Pons (tissue), 1 donor: ENCODE data around the gene LARP1B.
"Not testable (repeated sequence)": the region's sequence is repeated elsewhere in the genome, so short reads cannot be mapped to it uniquely, and the experiment has no call there.

Experiments used
- DNase-seq: peaks from one replicate; pipeline ENCODE4 v3.0.0-alpha.2; 2016; ENCODE audit warnings: low spot score

The LARP1B gene

GRCh38 chr4:128135391-128135790 is 74.3 kb downstream of the LARP1B start:
- no peak for DNase-seq

DNA sequence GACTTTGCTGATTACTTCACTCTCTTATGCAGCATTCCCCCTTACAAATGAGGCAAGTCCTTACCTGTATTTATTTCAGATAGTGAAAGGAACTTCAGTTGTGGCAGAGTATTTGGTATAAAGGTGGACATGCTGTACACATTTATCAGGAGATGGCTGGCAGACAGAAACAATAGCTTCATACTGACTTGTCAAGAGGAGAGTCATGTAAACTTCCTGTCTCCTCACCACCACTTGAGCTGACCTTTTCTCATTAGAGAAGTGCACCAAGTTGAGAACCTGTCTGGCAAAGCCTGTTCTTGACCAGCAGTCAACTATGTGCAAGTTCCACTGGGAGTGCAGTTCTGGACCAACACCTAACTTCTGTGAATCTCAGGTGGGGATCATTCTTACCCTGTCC is 80.8 kb downstream of the LARP1B start:
- DNase-seq: no peak

GRCh38 chr4:128145727-128146126 is 84.6 kb downstream of the LARP1B start:
- no peak for DNase-seq

GRCh38 chr4:128153800-128154199 is 92.7 kb downstream of the LARP1B start:
- no peak for DNase-seq

- DNase-seq: no peak
Observed at GRCh38 chr4:128155231-128155855, 94.2 kb downstream of the LARP1B start.

GRCh38 chr4:128155874-128156456 is 94.9 kb downstream of the LARP1B start:
- peak; percentile 16 for DNase-seq

- DNase-seq: not testable (repeated sequence)
Observed at GRCh38 chr4:128156472-128156871, 95.4 kb downstream of the LARP1B start.

DNA sequence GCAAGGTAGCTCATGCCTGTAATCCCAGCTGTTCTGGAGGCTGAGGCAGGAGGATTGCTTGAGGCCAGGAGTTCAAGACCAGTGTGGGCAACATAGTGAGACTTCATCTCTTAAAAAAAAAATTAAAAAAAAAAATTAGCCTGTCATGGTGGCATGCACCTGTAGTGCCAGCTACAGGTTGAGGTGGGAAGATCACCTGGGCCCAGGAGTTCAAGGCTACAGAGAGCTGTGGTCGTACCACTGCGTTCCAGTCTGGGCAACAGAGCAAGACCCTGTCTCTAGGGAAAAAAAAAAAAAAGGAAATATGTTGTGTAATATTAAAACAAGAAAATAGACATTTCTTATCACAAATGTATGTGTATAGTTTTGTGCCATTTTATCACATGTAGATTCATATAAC is 97.8 kb downstream of the LARP1B start:
- DNase-seq: no peak

DNA sequence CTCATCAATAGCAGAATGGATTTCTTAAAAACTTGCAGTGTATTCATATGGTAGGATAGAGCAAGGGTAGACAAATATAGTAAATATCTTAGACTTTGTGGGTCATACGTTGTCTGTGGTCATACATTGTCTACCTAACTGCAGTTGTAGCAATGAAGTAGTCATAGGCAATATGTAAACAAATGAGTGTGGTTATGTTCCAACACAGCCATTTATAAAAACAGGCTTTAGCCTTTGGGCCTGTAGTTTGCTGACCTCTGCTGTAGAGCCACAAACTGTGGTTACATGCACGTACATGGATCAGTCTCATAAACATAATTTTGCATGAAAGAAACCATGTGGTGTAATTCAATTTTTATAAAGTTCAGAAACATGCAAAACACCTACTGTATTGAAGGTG is 98.9 kb downstream of the LARP1B start:
- DNase-seq: no peak

DNA sequence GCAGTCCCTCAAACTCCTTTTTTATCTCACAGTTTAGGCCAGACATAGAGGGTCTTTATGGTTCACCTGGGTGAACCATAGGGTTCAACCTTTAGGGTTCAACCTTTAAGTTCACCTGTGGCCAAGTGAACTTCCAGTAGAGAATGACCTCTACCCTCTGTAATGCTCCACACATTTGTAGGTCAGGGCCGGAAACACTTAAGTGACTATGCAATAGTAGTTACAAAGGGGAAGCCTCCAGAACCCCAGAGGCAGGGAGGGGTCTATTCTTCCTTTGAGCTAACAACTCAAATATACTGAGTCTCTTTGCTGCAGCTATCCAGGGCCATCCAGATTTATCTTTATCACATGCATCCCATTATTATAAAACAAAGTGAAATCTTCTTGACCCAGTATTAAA is 100.0 kb downstream of the LARP1B start:
- no peak for DNase-seq

- no peak for DNase-seq
Observed at GRCh38 chr4:128162434-128162833, 101.3 kb downstream of the LARP1B start.

- no peak for DNase-seq
Observed at GRCh38 chr4:128163177-128164117, 102.3 kb downstream of the LARP1B start.

DNA sequence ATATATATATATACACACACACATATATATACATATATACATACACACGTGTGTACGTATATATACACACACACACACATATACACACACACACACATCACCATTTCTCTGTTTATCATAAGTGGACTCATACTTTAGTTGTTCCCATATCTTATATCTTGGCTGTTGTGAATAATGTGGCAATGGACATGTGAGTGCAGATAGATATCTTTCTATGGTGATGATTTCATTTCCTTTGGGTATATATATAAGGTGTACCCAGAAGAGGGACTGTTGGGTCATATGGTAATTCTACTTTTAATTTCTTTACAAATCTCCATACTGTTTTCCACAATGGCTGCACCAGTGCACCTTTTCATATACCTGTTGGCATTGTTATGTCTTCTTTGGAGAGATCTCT is 105.9 kb downstream of the LARP1B start:
- no peak for DNase-seq

DNA sequence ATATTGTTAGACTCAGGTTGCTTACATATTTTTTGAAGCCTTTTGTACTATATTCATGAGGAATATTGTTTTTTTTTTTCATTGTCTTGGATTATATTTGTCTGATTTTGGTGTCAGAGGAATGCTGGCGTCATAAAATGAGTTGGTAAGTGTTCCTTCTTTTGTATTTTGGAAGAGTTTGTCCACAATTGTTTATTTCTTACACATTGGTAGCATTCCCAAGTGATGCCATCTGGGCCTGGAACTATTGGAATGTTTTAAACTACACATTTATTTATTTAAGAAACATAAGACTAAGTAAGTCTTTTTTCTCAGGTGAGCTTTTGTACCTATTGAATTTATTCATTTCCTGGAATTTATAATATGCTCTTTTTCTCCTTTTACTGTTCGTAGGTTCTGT is 107.6 kb downstream of the LARP1B start:
- DNase-seq: no peak

DNA sequence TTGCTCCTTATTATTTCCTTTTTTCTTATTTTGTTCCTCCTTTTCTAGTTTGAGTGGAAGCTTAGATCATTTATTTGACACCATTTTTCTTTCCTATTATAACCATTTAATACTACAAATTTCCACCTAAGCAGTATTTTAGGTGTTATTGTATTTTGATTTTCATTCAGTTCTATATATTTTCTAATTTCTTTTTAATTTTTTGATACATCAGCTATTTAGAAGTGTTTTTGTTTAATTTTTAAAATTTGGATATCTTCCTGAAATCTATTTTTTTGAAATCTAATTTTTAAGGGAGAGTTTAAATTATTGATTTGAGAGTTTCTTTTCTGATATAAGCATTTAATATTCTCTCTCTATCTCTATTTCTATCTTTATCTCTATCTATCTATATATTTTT is 108.1 kb downstream of the LARP1B start:
- no peak for DNase-seq

DNA sequence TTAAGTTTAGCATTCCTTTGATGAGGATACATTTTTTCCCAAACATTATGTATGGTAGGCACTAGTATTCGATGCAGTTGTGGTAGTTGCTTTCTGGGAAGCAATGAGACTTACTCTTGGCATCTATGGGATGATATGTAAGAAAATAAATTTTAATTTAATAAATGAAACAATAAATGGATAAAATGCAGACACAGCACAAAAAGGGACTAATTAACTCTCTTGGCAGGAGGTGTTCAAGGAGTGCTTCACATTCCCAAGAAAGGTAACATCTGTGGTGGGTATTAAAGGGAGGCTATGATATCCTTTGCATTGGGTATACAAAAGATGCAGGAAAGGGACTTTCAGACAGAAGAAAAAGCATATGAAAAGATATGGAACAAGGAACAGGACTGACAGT is 115.5 kb downstream of the LARP1B start:
- no peak for DNase-seq

DNA sequence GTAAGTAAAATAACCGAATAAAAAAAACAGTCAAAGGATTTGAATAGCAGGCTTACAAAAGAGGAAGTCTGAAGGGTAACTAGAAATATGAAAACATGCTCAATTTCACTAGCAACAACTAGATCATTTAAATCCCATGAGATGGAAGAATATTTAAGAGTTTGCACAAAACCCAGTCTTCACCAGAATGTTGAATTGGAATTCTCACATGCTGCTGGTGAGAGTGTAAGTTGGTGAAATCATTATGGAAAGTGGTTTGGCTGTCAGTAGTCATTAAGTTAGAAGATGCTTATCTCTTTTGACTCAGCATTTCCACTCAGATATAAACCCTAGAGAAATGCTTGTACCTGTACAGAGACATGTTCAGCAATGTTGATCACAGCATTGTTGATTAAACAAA is 116.4 kb downstream of the LARP1B start:
- DNase-seq: no peak

DNA sequence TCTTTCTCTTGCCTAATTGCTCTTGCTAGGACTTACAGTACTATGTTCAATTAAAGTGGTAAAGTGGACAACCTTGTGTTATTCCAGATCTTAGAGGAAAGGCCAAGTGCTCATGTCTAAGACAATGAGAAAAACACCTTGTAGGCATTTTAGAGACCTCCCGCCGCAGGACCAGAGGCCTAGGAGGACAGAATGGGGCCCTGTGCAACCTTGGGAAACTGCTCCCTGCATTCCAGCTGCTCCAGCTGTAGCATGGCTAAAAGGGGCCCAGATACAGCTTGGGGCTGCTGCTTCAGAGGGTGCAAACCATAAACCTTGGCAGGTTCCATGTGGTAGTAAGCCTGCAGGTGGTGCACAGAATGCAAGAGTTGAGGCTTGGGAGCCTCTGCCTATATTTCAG is 125.5 kb downstream of the LARP1B start:
- no peak for DNase-seq

GRCh38 chr4:128191115-128191781 is 130.1 kb downstream of the LARP1B start:
- peak; percentile 67 for DNase-seq

DNA sequence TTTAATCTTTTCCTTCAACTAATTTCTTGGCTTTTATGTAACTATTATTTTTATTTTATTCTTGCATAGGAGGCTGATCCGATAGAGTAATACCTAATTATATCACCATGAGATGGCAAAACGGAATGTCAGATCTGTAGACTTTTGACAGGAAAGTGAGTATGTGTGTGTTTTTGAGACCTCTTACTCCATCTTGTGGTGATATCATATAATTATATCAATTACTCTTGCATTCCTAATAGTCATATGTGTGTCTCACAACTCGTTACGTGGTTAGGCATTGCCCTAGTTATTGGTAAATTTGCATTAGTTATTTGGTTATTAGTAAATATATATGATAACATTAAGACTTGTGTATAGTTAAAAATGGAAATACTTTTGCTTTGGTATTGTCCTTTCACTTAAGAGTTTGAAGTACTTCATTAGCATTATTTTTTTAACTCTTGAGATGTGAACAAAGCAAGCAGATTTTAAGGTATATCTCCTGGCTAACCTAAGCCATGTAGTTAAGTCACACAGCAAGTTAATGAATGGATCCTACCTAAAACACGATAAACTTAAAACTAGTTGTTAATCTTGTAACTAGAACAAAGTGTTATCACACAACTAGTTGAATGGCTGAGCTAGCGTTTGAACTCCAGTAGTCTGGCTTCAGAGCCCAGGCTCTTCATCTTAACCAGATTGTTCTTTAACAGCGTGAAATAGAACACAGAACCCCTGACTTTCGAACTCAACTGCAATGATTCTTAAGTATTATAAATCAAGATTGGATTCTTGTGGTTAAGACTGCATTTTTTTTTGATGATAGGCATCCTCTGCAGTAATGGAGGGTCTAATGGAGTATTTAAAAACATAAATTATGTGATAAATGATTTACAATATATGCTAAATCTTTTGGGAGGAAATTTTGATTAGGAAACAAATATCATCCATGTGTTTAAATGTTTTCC is 159.4 kb downstream of the LARP1B start:
- DNase-seq: peak; percentile 26

- no peak for DNase-seq
Observed at GRCh38 chr4:128221586-128221985, 160.5 kb downstream of the LARP1B start.
